Measurements from ENCODE around the gene FAM118A. TPM values are rescaled to one million over a fixed set of nuclear protein-coding genes. Genes with fewer than 3 reads are reported as not detected.

The FAM118A gene
- total RNA-seq, 1 experiment from 2014 or later: 21.3 TPM

GRCh38 chr22:45343143-45343542 is 33.4 kb downstream of the FAM118A start:
- POLR2A ChIA-PET: interaction anchor here (0.6 kb wide), 1 partner anchor 53 kb away, joined by 3 read pairs; no protein-coding TSS in a partner anchor
- CTCF ChIA-PET: interaction anchor here (0.6 to 1.0 kb wide), 3 partner anchors 43 to 651 kb away, joined by 3 to 5 read pairs (median 4); no protein-coding TSS in a partner anchor
- Mint-ChIP-seq H3K4me1 (no peaks in the 10 kb centered on the region), H3K4me3 (no peak overlapping the region), H3K36me3 (peaks cover 7% of the 10 kb centered on the region), H3K27me3 (ENCODE audit: low read depth) (no peaks in the 10 kb centered on the region), H3K9me3 (no peaks in the 10 kb centered on the region), H3K27ac (no peak overlapping the region)
- TF ChIP-seq ZNF138 (CRISPR knock-in tag; conservative IDR thresholded peaks at IDR 0.05) (no peak), GABPB1 (CRISPR knock-in tag; IDR thresholded peaks at IDR 0.05) (no peak), USF1 (CRISPR knock-in tag; IDR thresholded peaks at IDR 0.05) (no peak)
- ATAC-seq (no peak), DNase-seq (ENCODE audit: low spot score) (no peak)

- H3K27ac Mint-ChIP-seq: 0 out of 2 replicates have a peak overlapping the region, but pooled peaks have one; percentile 72
- DNase-seq (ENCODE audit: low spot score) (no peak), ATAC-seq (peak; percentile 72)
- H3K27me3 Mint-ChIP-seq (ENCODE audit: low read depth): no peaks in the 10 kb centered on the region
- ChIA-PET CTCF (interaction anchor here (1.0 to 1.3 kb wide), 3 partner anchors 9 to 152 kb away, joined by 4 to 5 read pairs (median 5); no protein-coding TSS in a partner anchor), POLR2A (no interaction called here)
- H3K9me3 Mint-ChIP-seq: no peaks in the 10 kb centered on the region
- peaks cover 7% of the 10 kb centered on the region for H3K36me3 Mint-ChIP-seq
- no peaks in the 10 kb centered on the region for H3K4me1 Mint-ChIP-seq
- TF ChIP-seq ZNF396 (CRISPR knock-in tag; IDR thresholded peaks at IDR 0.05; ENCODE audit: borderline replicate concordance): no peak
- TF ChIP-seq USF1 (CRISPR knock-in tag; IDR thresholded peaks at IDR 0.05): peak; percentile 46; the same call in 1 of the 2 replicates
- no peak for TF ChIP-seq ZNF423 (CRISPR knock-in tag; IDR thresholded peaks at IDR 0.05)
- peak; percentile 53 for TF ChIP-seq USF2 (CRISPR knock-in tag; IDR thresholded peaks at IDR 0.05)
- TF ChIP-seq PRDM15 (CRISPR knock-in tag; IDR thresholded peaks at IDR 0.05): no peak
- H3K4me3 Mint-ChIP-seq: no peak overlapping the region
Observed at GRCh38 chr22:45344334-45344733, 34.6 kb downstream of the FAM118A start.

GRCh38 chr22:45349916-45350315 is 40.2 kb downstream of the FAM118A start:
- ATAC-seq: no peak
- H3K27ac Mint-ChIP-seq: no peak overlapping the region
- DNase-seq (ENCODE audit: low spot score): no peak
- H3K36me3 Mint-ChIP-seq: no peaks in the 10 kb centered on the region
- TF ChIP-seq PRRX2 (CRISPR knock-in tag; IDR thresholded peaks at IDR 0.05) (no peak), GTF2I (CRISPR knock-in tag; conservative IDR thresholded peaks at IDR 0.05) (no peak), ZNF425 (CRISPR knock-in tag; conservative IDR thresholded peaks at IDR 0.05) (no peak)
- no peak overlapping the region for H3K4me3 Mint-ChIP-seq
- no peaks in the 10 kb centered on the region for H3K9me3 Mint-ChIP-seq
- ChIA-PET CTCF (no interaction called here), POLR2A (interaction anchor here (0.7 kb wide), 1 partner anchor 25 kb away, joined by 4 read pairs; no protein-coding TSS in a partner anchor)
- H3K27me3 Mint-ChIP-seq (ENCODE audit: low read depth): no peaks in the 10 kb centered on the region
- no peaks in the 10 kb centered on the region for H3K4me1 Mint-ChIP-seq

Data from WTC11 (cell line).